GM23338 (cell line): Measurements from ENCODE around the gene TOE1. TPM values are rescaled to one million over a fixed set of nuclear protein-coding genes. Genes with fewer than 3 reads are reported as not detected.

Source experiments
- ATAC-seq: fragments of 200-7000 bp; cut with Tn5 transposase; 3 replicates; pipeline ENCODE4 v1.9.1; 2020
- DNase-seq: peaks from one replicate; pipeline ENCODE4 v3.0.0-alpha.2; 2015; ENCODE audit warnings: low spot score
- H2AFZ ChIP-seq: fragments of 200-600 bp; sonication (generic); 2 replicates; pipeline ENCODE4 v1.8.0; 2016; ENCODE audit warnings: antibody characterized with exemption, mild to moderate bottlenecking, moderate library complexity
- H3F3A ChIP-seq: fragments of 200-600 bp; sonication (generic); replicated peaks from 2 replicates; pipeline ENCODE4 v1.8.0; 2017; ENCODE audit warnings: antibody characterized with exemption, mixed run types, low read depth
- H3K27ac ChIP-seq: fragments of 200-600 bp; sonication (generic); 2 replicates; pipeline ENCODE4 v1.6.1; 2016; ENCODE audit warnings: low read depth
- H3K27me3 ChIP-seq: fragments of 200-600 bp; sonication (generic); 2 replicates; pipeline ENCODE4 v1.8.0; 2016; ENCODE audit warnings: mild to moderate bottlenecking, mixed run types, moderate library complexity; ENCODE audit not compliant: insufficient read depth
- H3K36me3 ChIP-seq: fragments of 200-600 bp; sonication (generic); 2 replicates; pipeline ENCODE4 v1.8.0; 2016; ENCODE audit warnings: mild to moderate bottlenecking; ENCODE audit not compliant: insufficient read depth
- H3K4me1 ChIP-seq: fragments of 200-600 bp; sonication (generic); 2 replicates; pipeline ENCODE4 v1.8.0; 2016; ENCODE audit warnings: mild to moderate bottlenecking, moderate library complexity; ENCODE audit not compliant: insufficient read depth
- H3K4me2 ChIP-seq: fragments of 200-600 bp; sonication (generic); 2 replicates; pipeline ENCODE4 v1.7.1; 2017; ENCODE audit warnings: mixed run types
- H3K4me3 ChIP-seq: fragments of 200-600 bp; sonication (generic); 2 replicates; pipeline ENCODE4 v1.6.1; 2016; ENCODE audit warnings: mixed run types
- H3K79me2 ChIP-seq: fragments of 200-600 bp; sonication (generic); replicated peaks from 2 replicates; pipeline ENCODE4 v1.8.0; 2017; ENCODE audit warnings: mild to moderate bottlenecking; ENCODE audit not compliant: insufficient read depth
- H3K9me2 ChIP-seq: fragments of 200-600 bp; sonication (generic); 2 replicates; pipeline ENCODE4 v1.8.0; 2017; ENCODE audit not compliant: insufficient read depth
- H4K20me1 ChIP-seq: fragments of 200-600 bp; sonication (generic); replicated peaks from 2 replicates; pipeline ENCODE4 v1.8.0; 2017; ENCODE audit warnings: mild to moderate bottlenecking; ENCODE audit not compliant: insufficient read depth
- H3K27ac Mint-ChIP-seq: 2 replicates; pipeline ENCODE4 v1.8.0; 2020; ENCODE audit warnings: inconsistent platforms, mild to moderate bottlenecking, moderate library complexity, mixed read lengths
- H3K27me3 Mint-ChIP-seq: 3 replicates; pipeline ENCODE4 v1.8.0; 2022; ENCODE audit warnings: low read depth, mild to moderate bottlenecking, moderate library complexity, mixed read lengths, inconsistent platforms; ENCODE audit not compliant: insufficient read depth, poor library complexity
- H3K36me3 Mint-ChIP-seq: 3 replicates; pipeline ENCODE4 v1.8.0; 2021; ENCODE audit warnings: low read depth, mild to moderate bottlenecking, inconsistent platforms, moderate library complexity, mixed read lengths
- H3K4me1 Mint-ChIP-seq: 3 replicates; pipeline ENCODE4 v1.8.0; 2020; ENCODE audit warnings: mild to moderate bottlenecking, inconsistent platforms, mixed read lengths
- H3K4me3 Mint-ChIP-seq: 3 replicates; pipeline ENCODE4 v1.8.0; 2021; ENCODE audit warnings: moderate library complexity, mild to moderate bottlenecking, inconsistent platforms, mixed read lengths
- H3K9me3 Mint-ChIP-seq: 3 replicates; pipeline ENCODE4 v1.8.0; 2020; ENCODE audit warnings: moderate library complexity, mild to moderate bottlenecking, inconsistent platforms, mixed read lengths
- CREB1 ChIP-seq: fragments of 250-450 bp; sonication (Bioruptor Pico); IDR thresholded peaks from 2 replicates; pipeline ENCODE4 v1.5.0; 2020; ENCODE audit warnings: low read depth, mild to moderate bottlenecking, moderate library complexity
- CTCF ChIP-seq, 2 experiments: fragments of 200-600 bp in 1 of 2; sonication (generic) in 1 of 2; conservative IDR thresholded peaks; 2 replicates each; pipeline versions ENCODE4 v1.5.1 to v1.6.1; 2016 to 2017; ENCODE audit warnings: antibody characterized with exemption in 2 of 2, low read depth in 2 of 2, mild to moderate bottlenecking in 2 of 2, moderate library complexity in 1 of 2
- ETS1 ChIP-seq: IDR thresholded peaks from 2 replicates; pipeline ENCODE4 v1.6.1; 2016; ENCODE audit warnings: antibody characterized with exemption
- EZH2phosphoT487 ChIP-seq: fragments of 200-600 bp; sonication (generic); IDR thresholded peaks from one replicate; pipeline ENCODE4 v1.8.1; 2018; ENCODE audit warnings: antibody characterized with exemption; ENCODE audit not compliant: unreplicated experiment
- JUNB ChIP-seq: IDR thresholded peaks from one replicate; pipeline ENCODE4 v1.6.1; 2016; ENCODE audit warnings: antibody characterized with exemption; ENCODE audit not compliant: unreplicated experiment
- POLR2AphosphoS5 ChIP-seq: IDR thresholded peaks from 2 replicates; pipeline ENCODE4 v1.6.1; 2016; ENCODE audit warnings: antibody characterized with exemption, low read depth
- STAT1 ChIP-seq: IDR thresholded peaks from one replicate; pipeline ENCODE4 v1.6.1; 2016; ENCODE audit warnings: antibody characterized with exemption; ENCODE audit not compliant: unreplicated experiment
- ZNF331 ChIP-seq: fragments of 250-450 bp; sonication (Bioruptor Pico); IDR thresholded peaks from 2 replicates; pipeline ENCODE4 v1.5.0; 2020; ENCODE audit warnings: low read depth, mild to moderate bottlenecking, moderate library complexity
- polyA plus RNA-seq: library from polyadenylated mRNA; unstranded; fragments of >200 nt; fragmentation: Nextera tagmentation; extraction: Ambion mirVana; gene quantifications from 2 replicates; pipeline ENCODE4 v1.2.1, GENCODE V29; 2016
- total RNA-seq: library from RNA; depleted of rRNA; stranded (reverse); fragments of >200 nt; shearing (Covaris generic); gene quantifications from 2 replicates; pipeline ENCODE4 v1.2.3, GENCODE V29; 2014

The TOE1 gene
- total and polyA plus RNA-seq, 2 experiments from 2014 or later, result 9.1 to 18.4 TPM

GRCh38 chr1:45302505-45303150 is 37.3 kb upstream of the TOE1 start:
- H3K27ac Mint-ChIP-seq, result no peak overlapping the region
- TF ChIP-seq CREB1 (no peak), STAT1 (no peak), CTCF (conservative IDR thresholded peaks at IDR 0.05; ENCODE audit: low read depth in 2 of 2) (no peak), ZNF331 (CRISPR knock-in tag) (no peak), ETS1 (no peak), EZH2phosphoT487 (no peak)
- ATAC-seq, result no peak
- Histone ChIP-seq H4K20me1 (no peaks in the 10 kb centered on the region), H3K79me2 (no peaks in the 10 kb centered on the region), H3K9me2 (no peaks in the 10 kb centered on the region), H3K4me3 (peak overlapping the region; percentile 69), H3K4me2 (peak overlapping the region; percentile 81), H3K36me3 (no peaks in the 10 kb centered on the region), H3K27ac (peak overlapping the region; percentile 97; the same call in 1 of the 2 replicates), H2AFZ (no peak overlapping the region; the same call in 1 of the 2 replicates), H3K4me1 (peaks cover 42% of the 10 kb centered on the region), H3K27me3 (no peaks in the 10 kb centered on the region), H3F3A (0 out of 2 replicates have a peak, but pooled peaks cover 5% of the 10 kb centered on the region)
- peaks cover 50% of the 10 kb centered on the region for H3K4me1 Mint-ChIP-seq
- H3K9me3 Mint-ChIP-seq, result no peaks in the 10 kb centered on the region; the same call in 2 of the 3 replicates
- no peak for DNase-seq
- H3K36me3 Mint-ChIP-seq, result no peaks in the 10 kb centered on the region
- H3K4me3 Mint-ChIP-seq, result peak overlapping the region; percentile 89; the same call in 2 of the 3 replicates
- H3K27me3 Mint-ChIP-seq, result peaks cover 21% of the 10 kb centered on the region

GRCh38 chr1:45303520-45304310 is 36.3 kb upstream of the TOE1 start:
- H3K4me1 Mint-ChIP-seq, result peaks cover 47% of the 10 kb centered on the region

More at GRCh38 chr1:45303520-45304310, 36.3 kb upstream of the TOE1 start:
- Mint-ChIP-seq H3K27ac (peak overlapping the region; percentile 97), H3K36me3 (no peaks in the 10 kb centered on the region), H3K4me3 (peak overlapping the region; percentile 89), H3K27me3 (peaks cover 21% of the 10 kb centered on the region), H3K9me3 (no peaks in the 10 kb centered on the region; the same call in 2 of the 3 replicates)
- Histone ChIP-seq H3K4me2 (peak overlapping the region; percentile 81), H4K20me1 (no peaks in the 10 kb centered on the region), H3K27ac (peak overlapping the region; percentile 97), H3K27me3 (no peaks in the 10 kb centered on the region), H3K9me2 (no peaks in the 10 kb centered on the region; the same call in 1 of the 2 replicates), H3K4me3 (peak overlapping the region; percentile 69), H2AFZ (peak overlapping the region; percentile 91; the same call in 1 of the 2 replicates), H3F3A (0 out of 2 replicates have a peak, but pooled peaks cover 5% of the 10 kb centered on the region), H3K79me2 (no peaks in the 10 kb centered on the region), H3K4me1 (peaks cover 42% of the 10 kb centered on the region), H3K36me3 (no peaks in the 10 kb centered on the region)
- TF ChIP-seq ETS1 (no peak), JUNB (no peak), CTCF (conservative IDR thresholded peaks at IDR 0.05; ENCODE audit: low read depth in 2 of 2) (peak; percentile 53 to 76), CREB1 (peak; percentile 77), POLR2AphosphoS5 (peak; percentile 65), ZNF331 (CRISPR knock-in tag) (no peak)
- DNase-seq (peak; percentile 98), ATAC-seq (peak; percentile 81)
